Fibroblast of the aortic adventitia (primary cell): ENCODE data around the gene KRTAP12-3. TPM values are rescaled to one million over a fixed set of nuclear protein-coding genes. Genes with fewer than 3 reads are reported as not detected.

Source experiments
- DNase-seq: peaks from one replicate; pipeline ENCODE4 v3.0.0-alpha.2; 2010; ENCODE audit warnings: low read depth
- H3K4me3 ChIP-seq: 2 replicates; pipeline ENCODE4 v1.5.1; 2011; ENCODE audit warnings: low read depth, mild to moderate bottlenecking, control low read depth, low read length, moderate library complexity
- CTCF ChIP-seq: IDR thresholded peaks from 2 replicates; pipeline ENCODE4 v1.5.1; 2011; ENCODE audit warnings: mild to moderate bottlenecking, low read length, control low read depth, inconsistent platforms; ENCODE audit not compliant: insufficient read depth
- total RNA-seq: library from RNA; depleted of rRNA; stranded (reverse); fragments of >200 nt; gene quantifications from 2 replicates; pipeline ENCODE4 v1.2.3, GENCODE V29; 2012; ENCODE audit warnings: low replicate concordance

The KRTAP12-3 gene
- total RNA-seq, 1 donor = not detected

- H3K4me3 ChIP-seq = no peak overlapping the region
- no peak for TF ChIP-seq CTCF
- DNase-seq = no peak
Observed at GRCh38 chr21:44647222-44647552, 10.5 kb upstream of the KRTAP12-3 start.

GRCh38 chr21:44648557-44649311, 9.0 kb upstream of the KRTAP12-3 start:
- no peak for DNase-seq
- no peak for TF ChIP-seq CTCF
- H3K4me3 ChIP-seq = no peak overlapping the region

GRCh38 chr21:44649521-44650100, 8.1 kb upstream of the KRTAP12-3 start:
- no peak overlapping the region for H3K4me3 ChIP-seq
- DNase-seq = no peak
- no peak for TF ChIP-seq CTCF

DNA sequence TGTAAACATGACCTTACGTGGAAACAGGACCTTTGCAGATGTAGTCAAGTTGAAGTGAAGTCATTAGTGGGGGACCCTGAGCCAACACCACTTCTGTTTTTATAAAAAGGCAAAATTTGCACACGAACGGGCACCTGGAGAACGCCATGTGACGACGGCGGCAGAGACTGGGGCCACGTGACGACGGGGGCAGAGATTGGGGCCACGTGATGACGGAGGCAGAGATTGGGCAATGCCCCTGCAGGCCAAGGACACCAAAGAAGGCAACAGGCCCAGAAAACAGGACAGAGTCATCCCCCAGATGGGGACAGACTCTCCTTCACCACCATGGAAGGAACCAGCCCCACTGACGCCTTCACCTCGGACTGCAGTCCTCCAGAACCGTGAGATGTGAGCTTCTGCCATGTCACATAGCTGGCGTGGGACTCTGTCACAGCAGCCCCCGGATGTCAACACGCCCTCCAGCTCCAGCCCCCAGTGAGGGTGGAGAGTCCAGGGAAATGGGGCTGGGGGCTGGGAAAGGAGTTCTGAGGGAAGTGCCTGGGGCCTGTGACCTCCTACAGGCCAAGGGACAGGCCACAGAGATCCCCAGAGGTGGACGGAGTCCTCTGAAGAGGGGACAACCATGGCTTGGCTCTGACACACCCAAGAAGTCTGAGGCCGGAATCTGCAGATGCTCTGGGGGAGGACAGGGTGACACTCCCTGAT, 7.3 kb upstream of the KRTAP12-3 start:
- H3K4me3 ChIP-seq = no peak overlapping the region
- TF ChIP-seq CTCF = no peak
- DNase-seq = no peak

DNA sequence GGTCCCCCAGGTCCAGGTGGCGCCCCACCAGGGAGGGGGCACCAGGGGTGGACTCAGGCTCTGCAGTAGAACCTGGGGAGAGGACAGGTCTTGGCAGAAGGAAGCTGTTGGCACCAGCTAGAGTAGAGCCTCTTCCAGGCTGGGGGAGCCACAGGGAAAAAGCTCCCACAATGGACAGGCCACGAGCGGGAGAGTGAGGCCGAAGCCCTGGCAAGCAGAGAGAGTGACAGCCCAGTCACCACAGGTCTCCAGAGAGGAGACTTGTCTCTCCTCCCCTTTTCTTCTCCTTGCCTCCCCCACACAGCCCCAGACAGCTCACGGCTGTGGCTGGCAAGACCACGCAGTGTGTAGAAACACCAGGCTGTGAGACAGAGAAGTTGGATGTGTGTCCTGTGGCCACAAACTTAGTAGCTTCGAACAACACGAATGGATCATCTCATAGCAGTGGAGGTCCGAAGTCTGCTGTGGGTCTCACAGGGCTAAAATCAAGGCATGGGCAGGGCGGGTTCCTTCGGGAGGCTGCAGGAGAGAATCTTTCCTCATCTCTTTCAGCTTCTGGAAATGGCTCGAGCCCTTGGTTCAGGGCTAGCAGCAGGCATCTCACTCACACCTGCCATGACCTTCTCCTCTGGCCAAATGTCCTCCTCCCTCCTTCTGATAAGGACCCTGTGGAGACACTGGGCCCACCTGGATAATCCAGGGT, 6.6 kb upstream of the KRTAP12-3 start:
- no peak for DNase-seq
- H3K4me3 ChIP-seq = no peak overlapping the region
- TF ChIP-seq CTCF = no peak

GRCh38 chr21:44653123-44653522, 4.6 kb upstream of the KRTAP12-3 start:
- DNase-seq = no peak
- no peak overlapping the region for H3K4me3 ChIP-seq
- TF ChIP-seq CTCF = no peak
